Epidermal melanocyte (primary cell): ENCODE measurements around the gene MAGOHB.
"Not testable (repeated sequence)": the region's sequence is repeated elsewhere in the genome, so short reads cannot be mapped to it uniquely, and the experiment has no call there.

Source experiments
- DNase-seq: peaks from one replicate; pipeline ENCODE4 v3.0.0; 2011; ENCODE audit warnings: low spot score; ENCODE audit not compliant: insufficient read length

The MAGOHB gene

GRCh38 chr12:10613349-10614055, at the start of gene MAGOHB:
Gene MAGOHB (minus strand): TSS chr12:10613609. CDS start chr12:10613532, 77 bp downstream.
- DNase-seq = peak; percentile 79

GRCh38 chr12:10661338-10661737, 47.9 kb upstream of the MAGOHB start:
- no peak for DNase-seq

- no peak for DNase-seq
Measured at GRCh38 chr12:10654003-10654402, 40.6 kb upstream of the MAGOHB start.

- DNase-seq = no peak
Measured at GRCh38 chr12:10652192-10652591, 38.8 kb upstream of the MAGOHB start.

GRCh38 chr12:10646576-10646975, 33.2 kb upstream of the MAGOHB start:
- not testable (repeated sequence) for DNase-seq

- DNase-seq = no peak
Measured at GRCh38 chr12:10645910-10646309, 32.5 kb upstream of the MAGOHB start.

GRCh38 chr12:10641735-10642500, 28.5 kb upstream of the MAGOHB start:
- no peak for DNase-seq

GRCh38 chr12:10638728-10639127, 25.3 kb upstream of the MAGOHB start:
- no peak for DNase-seq

GRCh38 chr12:10636611-10637010, 23.2 kb upstream of the MAGOHB start:
- DNase-seq = no peak

- no peak for DNase-seq
Measured at GRCh38 chr12:10636124-10636523, 22.7 kb upstream of the MAGOHB start.

GRCh38 chr12:10635306-10635705, 21.9 kb upstream of the MAGOHB start:
- DNase-seq = no peak

GRCh38 chr12:10634427-10634826, 21.0 kb upstream of the MAGOHB start:
- peak; percentile 44 for DNase-seq

- DNase-seq = no peak
Measured at GRCh38 chr12:10633541-10633940, 20.1 kb upstream of the MAGOHB start.

- no peak for DNase-seq
Measured at GRCh38 chr12:10632226-10632625, 18.8 kb upstream of the MAGOHB start.

- DNase-seq = no peak
Measured at GRCh38 chr12:10624605-10625004, 11.2 kb upstream of the MAGOHB start.

GRCh38 chr12:10623131-10623530, 9.7 kb upstream of the MAGOHB start:
- DNase-seq = no peak

GRCh38 chr12:10621278-10621677, 7.9 kb upstream of the MAGOHB start:
- DNase-seq = no peak

- no peak for DNase-seq
Measured at GRCh38 chr12:10620078-10620779, 6.8 kb upstream of the MAGOHB start.

GRCh38 chr12:10618338-10618987, 5.1 kb upstream of the MAGOHB start:
- no peak for DNase-seq

- no peak for DNase-seq
Measured at GRCh38 chr12:10617863-10618262, 4.5 kb upstream of the MAGOHB start.

- no peak for DNase-seq
Measured at GRCh38 chr12:10615532-10615931, 2.1 kb upstream of the MAGOHB start.

GRCh38 chr12:10614056-10614370, 604 bp upstream of the MAGOHB start:
- no peak for DNase-seq
